Thyroid gland (tissue), 4 donors: ENCODE results near the gene RPRD1B.

Experiments
- CTCF ChIP-seq, 6 experiments: fragments of 200-600 bp in 3 of 6; fragments of 450-650 bp in 3 of 6; sonication (generic) in 3 of 6; IDR thresholded peaks; one replicate each; pipeline ENCODE4 v1.5.1; 2016 to 2019; ENCODE audit warnings: antibody characterized with exemption in 6 of 6, mild to moderate bottlenecking in 2 of 6, inconsistent platforms in 1 of 6, moderate library complexity in 1 of 6
- POLR2A ChIP-seq, 2 donors: fragments of 450-650 bp; IDR thresholded peaks; one replicate each; pipeline ENCODE4 v1.6.1; 2017; ENCODE audit warnings: antibody characterized with exemption in 2 of 2, mild to moderate bottlenecking in 2 of 2, moderate library complexity in 1 of 2

GRCh38 chr20:38138086-38138778, 104.7 kb downstream of the RPRD1B start:
- TF ChIP-seq CTCF (IDR thresholded peaks at IDR 0.05) (no peak), POLR2A (IDR thresholded peaks at IDR 0.05) (no peak)
